Upper lobe of left lung (tissue), 6 donors: Measurements from ENCODE around the gene OR10G4. TPM values are rescaled to one million over a fixed set of nuclear protein-coding genes. Genes with fewer than 3 reads are reported as not detected.

Experiments
- ATAC-seq, 2 donors: fragments of 200-7000 bp; cut with Tn5 transposase; one replicate each; pipeline ENCODE4 v1.9.1; 2022; ENCODE audit warnings: mild to moderate bottlenecking in 2 of 2, moderate library complexity in 2 of 2; ENCODE audit not compliant: low FRiP score in 2 of 2
- DNase-seq, 2 donors: peaks; one replicate each; pipeline ENCODE4 v3.0.0-alpha.2; 2019 to 2020
- H3K27ac ChIP-seq, 4 donors: fragments of 200-600 bp; sonication (generic); one replicate each; pipeline ENCODE4 v1.5.1; 2016 to 2019
- H3K27me3 ChIP-seq, 4 donors: fragments of 200-600 bp; sonication (generic); one replicate each; pipeline ENCODE4 v1.5.1; 2017 to 2019
- H3K36me3 ChIP-seq, 4 donors: fragments of 200-600 bp; sonication (generic); one replicate each; pipeline ENCODE4 v1.5.1; 2016 to 2019
- H3K4me1 ChIP-seq, 4 donors: fragments of 200-600 bp; sonication (generic); one replicate each; pipeline ENCODE4 v1.5.1; 2018 to 2019
- H3K4me3 ChIP-seq, 4 donors: fragments of 200-600 bp; sonication (generic); one replicate each; pipeline ENCODE4 v1.5.1; 2017 to 2019; ENCODE audit warnings: mild to moderate bottlenecking in 2 of 4, moderate library complexity in 1 of 4
- H3K9me3 ChIP-seq, 4 donors: fragments of 200-600 bp; sonication (generic); one replicate each; pipeline ENCODE4 v1.5.1; 2018 to 2019
- CTCF ChIP-seq, 6 experiments: fragments of 450-650 bp in 4 of 6; fragments of 200-600 bp in 2 of 6; sonication (generic) in 2 of 6; IDR thresholded peaks; one replicate each; pipeline ENCODE4 v1.5.1; 2016 to 2019; ENCODE audit warnings: antibody characterized with exemption in 6 of 6
- EP300 ChIP-seq, 4 donors: sonication (generic); formaldehyde crosslinking; IDR thresholded peaks; one replicate each; pipeline ENCODE4 v1.5.1; 2017; ENCODE audit warnings: antibody characterized with exemption in 4 of 4, control low read depth in 2 of 4
- POLR2A ChIP-seq, 4 donors: fragments of 450-650 bp; IDR thresholded peaks; one replicate each; pipeline ENCODE4 v1.5.1; 2016 to 2017; ENCODE audit warnings: antibody characterized with exemption in 4 of 4, mild to moderate bottlenecking in 2 of 4
- POLR2AphosphoS5 ChIP-seq, 2 donors: sonication (generic); formaldehyde crosslinking; IDR thresholded peaks; one replicate each; pipeline ENCODE4 v1.5.1; 2017; ENCODE audit warnings: antibody characterized with exemption in 2 of 2
- WGBS, 2 donors: methylation state at CpG; one replicate each; pipeline ENCODE4 v1.1.5; 2017 to 2018; 5-methylcytosine and 5-hydroxymethylcytosine counted together
- total RNA-seq, 6 donors: library from RNA; depleted of rRNA in 4 of 6; stranded (reverse); fragments of >200 nt in 4 of 6; gene quantifications; one replicate each; pipeline versions ENCODE4 v1.1.0 to v1.2.1, GENCODE V29; 2016 to 2021
- donor health status: DM: no; HTN: no; CAD: no; lungs with moderate emphysema.
- donor health status: DM: no; HTN: yes; CAD: no; lungs with severe emphysema.

Gene OR10G4
- total RNA-seq = not detected

GRCh38 chr11:124012697-124013096 lies at the start of gene OR10G4:
Gene OR10G4, plus strand, starts transcription at chr11:124012997. Its CDS starts 2,578 bp downstream, at chr11:124015575.
- no peak for TF ChIP-seq EP300 (IDR thresholded peaks at IDR 0.05)
- no peak for TF ChIP-seq POLR2A (IDR thresholded peaks at IDR 0.05)
- no peak for TF ChIP-seq POLR2AphosphoS5 (IDR thresholded peaks at IDR 0.05)
- TF ChIP-seq CTCF (IDR thresholded peaks at IDR 0.05) = no peak
- Histone ChIP-seq H3K27me3 (no peaks in the 10 kb centered on the region), H3K4me3 (no peak within 1 kb of the TSS), H3K4me1 (no peaks in the 10 kb centered on the region), H3K36me3 (no peaks in the 10 kb centered on the region), H3K9me3 (no peaks in the 10 kb centered on the region), H3K27ac (no peak within 1 kb of the TSS)
- WGBS, 2 donors = 73 to 80% methylated on average over 2 of the region's 2 CpGs
- DNase-seq (no peak), ATAC-seq (no peak)

GRCh38 chr11:123973816-123974215 lies 39.0 kb upstream of the OR10G4 start:
- Histone ChIP-seq H3K27ac (no peak overlapping the region), H3K36me3 (no peaks in the 10 kb centered on the region), H3K9me3 (no peaks in the 10 kb centered on the region), H3K27me3 (no peaks in the 10 kb centered on the region), H3K4me1 (no peaks in the 10 kb centered on the region), H3K4me3 (no peak overlapping the region)
- DNase-seq (no peak), ATAC-seq (no peak)
- WGBS, 2 donors = 57 to 68% methylated on average over 1 of the region's 1 CpG
- no peak for TF ChIP-seq POLR2A (IDR thresholded peaks at IDR 0.05)
- TF ChIP-seq EP300 (IDR thresholded peaks at IDR 0.05) = no peak
- TF ChIP-seq POLR2AphosphoS5 (IDR thresholded peaks at IDR 0.05) = no peak

GRCh38 chr11:123976770-123977560 lies 35.8 kb upstream of the OR10G4 start:
- WGBS, 2 donors = 83 to 90% methylated on average over 18 of the region's 18 CpGs
- H3K36me3 ChIP-seq = no peaks in the 10 kb centered on the region
- H3K4me3 ChIP-seq = no peak overlapping the region
- H3K9me3 ChIP-seq = no peaks in the 10 kb centered on the region
- no peaks in the 10 kb centered on the region for H3K27me3 ChIP-seq
- ATAC-seq = peak in 1 of 2 donors; percentile 49
- peak in 1 of 2 donors; percentile 62 for DNase-seq
- no peak for TF ChIP-seq POLR2AphosphoS5 (IDR thresholded peaks at IDR 0.05)
- TF ChIP-seq EP300 (IDR thresholded peaks at IDR 0.05) = no peak
- TF ChIP-seq POLR2A (IDR thresholded peaks at IDR 0.05) = no peak
- no peak for TF ChIP-seq CTCF (IDR thresholded peaks at IDR 0.05)
- no peaks in the 10 kb centered on the region for H3K4me1 ChIP-seq
- no peak overlapping the region for H3K27ac ChIP-seq

GRCh38 chr11:123977731-123978347 lies 35.0 kb upstream of the OR10G4 start, which contains the start of gene OR10S1:
Gene OR10S1, minus strand, starts transcription at chr11:123977781. Its CDS starts 117 bp downstream, at chr11:123977664.
- Histone ChIP-seq H3K9me3 (no peaks in the 10 kb centered on the region), H3K27ac (no peak within 1 kb of the TSS)
- TF ChIP-seq CTCF (IDR thresholded peaks at IDR 0.05) (no peak), EP300 (IDR thresholded peaks at IDR 0.05) (no peak), POLR2A (IDR thresholded peaks at IDR 0.05) (no peak)

GRCh38 chr11:123979311-123979710 lies 33.5 kb upstream of the OR10G4 start:
- no peaks in the 10 kb centered on the region for H3K4me1 ChIP-seq
- no peaks in the 10 kb centered on the region for H3K36me3 ChIP-seq
- 86 to 88% methylated on average over 5 of the region's 5 CpGs for whole genome bisulfite sequencing, 2 donors
- no peaks in the 10 kb centered on the region for H3K27me3 ChIP-seq
- H3K9me3 ChIP-seq = no peaks in the 10 kb centered on the region
- ATAC-seq = peak in 1 of 2 donors; percentile 15
- no peak overlapping the region for H3K4me3 ChIP-seq
- TF ChIP-seq POLR2A (IDR thresholded peaks at IDR 0.05) (no peak), CTCF (IDR thresholded peaks at IDR 0.05) (no peak), EP300 (IDR thresholded peaks at IDR 0.05) (no peak), POLR2AphosphoS5 (IDR thresholded peaks at IDR 0.05) (no peak)
- no peak overlapping the region for H3K27ac ChIP-seq
- DNase-seq = peak in 1 of 2 donors; percentile 10

More at GRCh38 chr11:123977731-123978347, 35.0 kb upstream of the OR10G4 start, which contains the start of gene OR10S1:
- Histone ChIP-seq H3K36me3 (no peaks in the 10 kb centered on the region), H3K27me3 (no peaks in the 10 kb centered on the region), H3K4me1 (no peaks in the 10 kb centered on the region), H3K4me3 (no peak within 1 kb of the TSS)
- DNase-seq (no peak), ATAC-seq (no peak)
